GM21528 (cell line): ENCODE results near the gene ZNF511.

Experiments
- ATAC-seq: cut with Tn5 transposase; IDR thresholded peaks from one replicate; pipeline ENCODE4 v1.9.1; 2021; ENCODE audit warnings: mild to moderate bottlenecking, moderate library complexity; ENCODE audit not compliant: unreplicated experiment, low FRiP score

ZNF511 gene

DNA sequence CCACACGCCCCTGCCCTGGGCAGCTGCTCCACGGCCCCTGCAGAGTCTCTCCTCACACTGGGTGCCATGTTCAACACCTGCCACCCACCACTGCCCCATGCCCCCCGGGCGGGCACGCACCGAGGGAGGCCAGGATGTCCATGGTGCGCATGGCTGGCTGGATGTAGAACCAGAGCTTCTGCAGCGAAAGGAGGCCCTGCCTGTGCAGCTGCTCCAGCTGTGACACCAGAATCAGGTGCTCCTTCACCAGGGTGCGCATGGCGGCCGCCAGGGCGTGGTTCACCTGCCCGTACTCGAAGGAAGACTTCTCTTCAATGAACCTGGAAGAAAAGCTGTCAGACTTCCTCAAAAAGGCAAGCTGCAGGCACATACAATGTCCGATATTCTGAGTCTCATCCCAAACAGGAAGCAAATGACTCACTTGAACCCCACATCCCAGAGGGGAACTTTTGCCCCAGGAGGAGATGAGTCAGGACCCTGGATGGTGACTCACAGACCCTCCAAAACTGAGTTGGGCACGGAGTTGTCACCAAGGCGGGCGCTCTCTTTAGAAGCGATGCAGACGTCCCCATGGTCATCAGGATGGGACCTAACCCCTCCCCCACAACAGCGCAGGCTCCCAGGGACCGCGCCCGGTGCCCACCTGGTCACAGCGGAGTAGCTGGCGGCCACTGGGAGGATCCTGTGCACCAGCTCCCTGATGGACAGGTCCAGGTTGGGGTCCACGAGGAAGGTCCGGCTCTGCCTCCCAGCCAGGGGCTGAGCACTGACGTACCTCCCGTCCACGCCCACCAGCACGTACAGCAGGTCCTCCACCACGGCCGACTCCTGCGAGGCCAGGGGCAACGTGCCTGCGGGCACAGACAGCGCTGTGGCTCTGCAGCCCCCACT, 15.6 kb upstream of the ZNF511 start:
- no peak for ATAC-seq

DNA sequence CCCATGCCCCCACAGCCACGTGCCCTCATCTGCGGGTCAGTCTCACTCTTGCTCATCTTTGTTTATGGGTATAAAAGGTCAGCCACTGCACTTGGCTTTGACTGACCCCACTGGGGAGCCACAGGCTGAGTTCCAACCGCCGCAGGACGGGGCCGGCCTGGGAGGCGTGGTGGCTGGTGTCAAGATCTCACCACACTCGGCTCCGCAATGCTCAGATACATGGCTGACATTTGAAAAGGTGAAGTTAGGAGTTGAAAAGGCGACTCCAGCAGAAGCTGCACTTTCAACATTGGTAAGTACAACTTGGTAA, 14.9 kb upstream of the ZNF511 start:
- ATAC-seq: no peak

DNA sequence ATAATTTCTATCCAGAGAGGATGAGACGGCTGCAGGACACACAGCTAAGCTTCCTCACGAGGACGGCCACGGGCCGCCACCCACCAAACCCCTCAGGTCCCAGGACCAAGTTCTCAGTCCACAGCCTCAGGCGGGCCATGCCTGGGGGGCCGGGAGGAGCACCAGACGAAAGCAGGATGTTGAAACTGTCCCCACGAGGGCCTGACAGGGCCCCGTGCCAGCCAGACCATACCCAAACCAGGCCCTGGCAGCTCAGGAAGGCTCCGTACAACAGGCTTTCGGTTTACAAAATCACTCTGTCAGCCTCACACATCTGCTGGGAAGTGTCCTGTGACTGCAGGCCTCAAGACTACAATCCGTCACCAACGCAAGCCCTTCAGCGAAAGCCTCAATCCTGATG, 14.5 kb upstream of the ZNF511 start:
- no peak for ATAC-seq

DNA sequence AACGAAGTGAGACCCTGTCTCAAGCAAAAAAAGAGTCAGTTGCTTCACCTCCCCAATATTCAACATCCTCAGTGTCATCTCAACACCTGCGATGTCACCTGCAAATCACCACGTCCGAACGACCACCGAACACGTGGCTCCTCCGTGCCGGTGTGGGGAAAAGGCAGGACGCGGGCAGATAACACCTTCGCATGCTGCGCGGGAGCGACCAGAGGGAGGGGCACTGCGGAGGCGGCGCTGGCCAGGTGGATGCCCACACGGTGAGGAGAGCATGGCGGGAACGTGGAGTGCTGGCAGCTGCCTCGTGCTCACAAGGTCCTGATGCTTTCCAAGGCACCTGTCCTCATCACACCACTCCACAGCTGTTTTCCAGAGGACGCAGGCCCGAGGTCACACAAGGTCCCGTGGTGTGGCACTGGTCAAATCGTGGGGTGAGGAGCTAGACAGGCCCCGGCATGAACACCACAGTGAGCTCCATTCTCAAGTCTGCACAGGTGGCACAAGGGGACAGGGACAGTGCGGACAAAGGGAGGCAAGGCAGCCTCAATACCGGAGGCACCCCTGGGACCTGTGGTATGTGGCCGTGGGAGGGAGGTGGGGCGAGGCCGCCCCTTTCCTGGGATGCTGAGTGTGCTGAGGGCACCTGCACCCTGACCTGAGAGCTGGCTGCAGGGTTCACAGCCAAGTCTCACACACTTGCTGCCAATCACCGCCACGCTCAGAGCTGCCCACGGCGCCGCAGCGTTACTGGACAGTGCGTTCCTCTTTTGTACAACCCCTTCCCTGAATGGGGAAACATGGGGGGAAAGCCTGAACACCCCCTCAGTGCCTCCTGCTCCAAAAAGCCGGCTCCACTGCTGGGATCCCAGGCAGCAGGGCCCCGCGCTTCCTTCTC, 13.0 kb upstream of the ZNF511 start:
- ATAC-seq: no peak

DNA sequence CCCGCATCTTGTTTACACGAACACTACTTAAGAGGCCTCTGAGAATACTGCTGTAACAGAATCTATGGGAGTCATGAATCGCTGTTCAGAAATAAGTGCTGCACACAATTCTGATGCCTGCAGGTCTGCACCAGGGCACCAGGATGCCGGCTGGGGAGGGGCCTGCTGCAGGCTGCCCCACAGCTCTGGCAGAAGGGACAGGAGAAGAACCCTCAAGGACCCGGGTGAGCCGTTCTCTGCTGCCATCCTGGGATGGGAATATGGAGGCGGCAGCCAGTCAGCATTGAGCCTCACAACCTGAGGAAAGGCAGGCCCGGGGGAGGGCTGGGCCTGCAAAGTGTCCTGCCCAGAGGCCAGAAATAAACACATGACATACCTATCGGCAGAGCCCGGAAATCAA, 11.2 kb upstream of the ZNF511 start:
- no peak for ATAC-seq

DNA sequence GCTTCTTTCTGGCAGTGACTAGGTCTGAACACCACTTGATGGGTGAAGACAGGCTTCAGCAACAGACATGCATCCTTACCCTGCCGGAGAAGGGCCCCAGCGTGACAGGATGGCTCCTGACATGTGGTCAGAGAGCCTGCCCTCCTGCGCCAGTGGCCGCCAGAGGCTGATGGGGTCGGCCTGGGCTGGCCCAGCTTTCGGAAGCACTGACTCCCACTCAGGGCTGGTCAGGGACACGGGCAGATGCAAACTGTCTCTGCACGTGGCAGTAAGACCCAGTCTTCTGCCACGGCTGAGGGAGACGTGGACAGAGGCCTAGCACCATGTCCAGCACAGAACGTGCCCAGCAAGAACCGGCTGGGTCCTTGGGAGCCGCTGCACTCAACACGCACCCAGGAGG, 10.2 kb upstream of the ZNF511 start:
- no peak for ATAC-seq

DNA sequence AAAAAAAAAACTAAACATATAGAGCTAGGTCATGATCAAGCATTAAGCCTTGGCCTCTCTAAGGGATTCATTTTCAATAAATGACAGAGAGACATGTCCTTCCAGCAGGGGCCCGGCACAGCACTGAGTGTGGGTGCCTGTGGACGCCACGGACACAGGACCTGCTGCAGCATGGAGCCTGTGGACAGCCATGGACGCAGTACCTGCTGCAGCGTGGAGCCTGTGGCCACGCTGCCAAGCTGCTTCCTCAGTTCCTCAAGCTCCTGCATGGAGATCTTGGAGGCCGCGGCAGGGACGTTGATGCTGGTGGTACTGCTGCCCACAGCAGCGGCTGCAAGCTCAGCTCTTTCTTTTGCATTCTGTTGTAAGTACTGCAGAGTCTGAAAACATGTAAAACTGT, 9.5 kb upstream of the ZNF511 start:
- ATAC-seq: no peak

DNA sequence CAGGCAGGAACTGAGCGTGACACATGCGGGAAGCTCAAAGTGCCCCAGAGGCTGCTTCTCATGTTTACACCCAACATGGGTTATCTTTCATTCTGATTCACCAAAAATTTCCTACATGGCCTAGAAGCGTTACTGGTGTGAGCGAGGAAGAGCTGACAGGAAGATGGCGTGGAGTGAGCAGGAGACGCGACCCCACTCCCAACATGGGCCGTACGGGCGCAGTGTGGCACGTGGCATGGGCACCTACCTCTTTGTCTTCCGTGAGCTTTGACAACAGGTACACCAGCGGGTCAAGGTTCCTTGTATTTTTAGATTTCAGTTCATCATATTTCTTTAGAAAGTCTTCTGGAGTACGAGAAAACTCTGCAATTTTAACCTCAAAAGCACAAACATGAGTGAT, 9.0 kb upstream of the ZNF511 start:
- ATAC-seq: no peak

DNA sequence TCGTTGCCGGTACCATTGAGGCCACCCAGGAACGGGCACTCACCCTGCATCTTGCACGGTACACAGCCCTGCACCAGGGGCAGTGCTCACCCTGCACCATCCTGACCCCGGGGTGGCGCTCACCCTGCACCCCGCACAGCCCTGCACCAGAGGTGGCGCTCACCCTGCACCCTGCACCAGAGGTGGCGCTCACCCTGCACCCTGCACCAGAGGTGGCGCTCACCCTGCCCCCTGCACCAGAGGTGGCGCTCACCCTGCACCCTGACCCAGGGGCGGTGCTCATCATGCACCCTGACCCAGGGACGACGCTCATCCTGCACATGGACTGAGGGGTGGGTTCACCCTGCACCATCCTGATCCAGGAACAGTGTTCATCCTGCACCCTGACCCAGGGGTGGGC, 6.5 kb upstream of the ZNF511 start:
- no peak for ATAC-seq

DNA sequence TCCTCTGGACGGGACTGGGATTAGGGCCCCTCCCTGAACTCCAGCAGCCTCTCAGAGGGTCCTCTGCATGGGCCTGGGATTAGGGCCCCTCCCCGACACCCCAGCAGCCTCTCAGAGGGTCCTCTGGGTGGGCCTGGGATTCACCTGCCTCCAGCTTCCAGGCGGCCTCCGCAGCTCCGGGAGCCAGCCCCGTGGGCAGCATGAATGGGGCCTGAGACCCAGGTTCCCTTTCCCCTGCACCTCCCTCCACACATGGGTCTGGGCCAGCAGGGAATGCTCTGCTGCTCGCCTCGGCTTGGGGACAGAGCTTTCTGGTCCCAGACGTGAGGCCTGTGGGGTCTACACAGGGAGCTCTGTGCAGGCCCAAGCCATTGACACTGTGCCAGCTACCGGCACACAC, 5.5 kb upstream of the ZNF511 start:
- ATAC-seq: no peak

DNA sequence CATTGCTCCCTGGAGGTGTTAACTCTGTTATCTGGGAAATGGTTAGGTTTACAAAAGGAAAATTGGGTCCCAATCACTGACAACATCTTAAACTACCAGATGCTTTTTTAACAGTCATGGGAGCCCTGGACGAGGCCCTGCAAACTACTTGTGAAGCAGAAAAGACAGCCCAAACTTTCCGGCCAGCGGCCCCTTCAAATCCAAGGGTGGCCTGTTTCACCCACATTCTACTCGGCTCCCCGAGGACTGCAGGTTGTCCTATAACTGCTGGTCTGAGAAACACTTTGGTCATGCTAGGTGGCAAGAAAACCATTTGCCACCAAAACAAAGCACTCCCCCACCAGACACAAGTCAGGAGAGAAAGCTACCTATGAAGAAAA, 2.6 kb upstream of the ZNF511 start:
- ATAC-seq: no peak

DNA sequence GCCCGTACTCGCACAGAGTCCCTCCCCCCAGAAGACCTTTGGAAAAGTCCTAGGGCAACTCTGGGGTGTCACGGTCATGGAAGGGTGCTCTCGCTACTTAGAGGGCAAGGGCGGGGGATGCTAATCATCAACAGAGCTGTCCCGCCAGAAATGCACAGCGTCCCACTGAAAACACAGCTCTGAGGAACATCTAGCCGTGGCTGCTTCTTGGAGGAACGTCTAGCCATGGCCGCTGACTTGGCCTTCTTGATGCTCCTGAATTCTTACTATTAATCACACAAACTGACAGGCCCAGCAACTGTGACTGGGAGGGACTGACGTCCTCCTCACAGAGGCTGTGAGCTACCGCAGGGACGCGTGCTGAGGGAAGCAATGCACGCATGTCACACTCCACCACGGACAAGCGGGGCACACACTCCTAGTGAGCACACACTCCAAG, 1.8 kb upstream of the ZNF511 start:
- no peak for ATAC-seq

DNA sequence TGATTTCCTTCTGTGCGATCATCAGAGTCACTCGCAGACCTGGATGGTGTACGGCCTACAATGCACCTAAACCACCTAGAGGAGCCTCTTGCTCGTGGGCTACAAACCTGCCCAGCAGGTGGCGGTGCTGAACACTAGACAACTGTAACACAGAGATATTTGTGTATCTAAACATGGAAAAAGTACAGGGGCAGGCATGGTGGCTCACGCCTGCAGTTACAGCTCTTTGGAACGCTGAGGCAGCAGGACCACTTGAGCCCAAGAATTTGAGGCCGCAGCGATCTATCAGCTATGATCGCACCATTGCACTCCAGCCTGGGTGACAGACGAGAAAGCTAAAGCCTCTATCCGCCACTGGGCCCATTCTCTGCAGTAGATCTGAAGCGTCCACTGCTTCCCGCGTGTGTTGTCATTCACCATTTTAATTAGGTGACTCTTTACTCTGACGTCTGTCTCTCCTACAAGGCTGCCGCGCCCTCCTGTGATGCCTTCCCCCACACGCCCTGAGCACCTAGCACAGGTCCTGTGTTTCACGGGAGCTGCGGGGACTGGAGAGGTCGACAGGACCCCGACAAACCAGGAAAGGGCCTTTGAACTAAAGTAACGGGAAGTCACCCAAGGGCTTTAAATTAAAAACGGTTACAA, 816 bp upstream of the ZNF511 start:
- peak; percentile 39 for ATAC-seq

DNA sequence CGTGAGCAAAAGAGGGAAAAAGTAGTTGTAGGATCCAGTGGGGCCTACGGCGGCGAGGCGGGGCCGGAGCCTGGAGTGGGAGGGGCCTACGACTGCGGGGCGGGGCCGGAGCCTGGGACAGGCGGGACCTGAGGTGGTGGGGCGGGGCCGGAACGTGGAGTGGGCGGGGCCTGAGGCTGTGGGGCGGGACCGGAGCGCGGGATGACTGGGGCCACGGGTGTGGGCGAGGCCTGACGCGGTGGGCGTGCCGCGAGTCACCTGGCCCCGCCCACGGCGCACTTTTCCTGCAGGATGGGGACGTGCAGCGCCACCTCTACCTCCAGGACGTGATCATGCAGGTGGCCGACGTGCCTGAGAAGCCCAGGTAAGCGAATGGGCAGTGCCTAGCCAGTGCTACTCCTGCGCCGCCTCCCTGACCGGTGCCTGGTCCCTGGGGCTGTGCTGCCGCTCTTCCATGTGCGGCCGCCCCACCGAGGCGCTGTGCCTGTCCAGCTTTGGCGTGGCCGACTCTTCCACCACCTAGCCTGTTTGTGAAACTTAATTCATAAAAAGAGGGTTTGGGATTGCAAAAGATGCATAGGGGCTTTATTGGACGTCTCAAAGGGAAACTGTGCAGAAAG, 496 bp downstream of the ZNF511 start:
- peak; percentile 70 for ATAC-seq

DNA sequence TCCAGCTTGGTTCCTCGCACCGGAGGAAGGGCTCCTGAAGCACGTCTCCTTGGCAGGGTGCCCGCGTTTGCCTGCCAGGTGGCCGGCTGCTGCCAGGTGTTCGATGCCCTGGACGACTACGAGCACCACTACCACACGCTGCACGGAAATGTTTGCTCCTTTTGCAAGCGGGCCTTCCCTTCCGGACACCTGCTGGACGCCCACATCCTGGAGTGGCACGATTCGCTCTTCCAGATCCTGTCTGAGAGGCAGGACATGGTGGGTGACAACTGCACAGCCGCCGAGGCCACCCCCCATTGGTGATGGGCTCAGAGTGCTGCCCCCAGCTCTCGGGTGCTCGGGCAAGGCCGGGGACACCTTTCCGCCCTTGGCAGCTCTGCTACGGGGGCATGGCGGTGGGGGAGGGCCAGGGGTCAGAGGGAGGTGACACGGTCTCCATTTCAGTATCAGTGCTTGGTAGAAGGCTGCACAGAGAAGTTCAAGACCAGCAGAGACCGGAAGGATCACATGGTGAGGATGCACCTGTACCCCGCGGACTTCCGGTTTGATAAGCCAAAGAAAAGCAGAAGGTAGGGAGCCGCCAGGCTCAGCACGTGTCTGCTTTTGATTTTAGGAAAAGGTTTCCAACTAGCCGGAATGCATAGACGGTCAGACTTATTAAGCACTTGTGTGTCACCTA, 1.1 kb downstream of the ZNF511 start:
- ATAC-seq: no peak

DNA sequence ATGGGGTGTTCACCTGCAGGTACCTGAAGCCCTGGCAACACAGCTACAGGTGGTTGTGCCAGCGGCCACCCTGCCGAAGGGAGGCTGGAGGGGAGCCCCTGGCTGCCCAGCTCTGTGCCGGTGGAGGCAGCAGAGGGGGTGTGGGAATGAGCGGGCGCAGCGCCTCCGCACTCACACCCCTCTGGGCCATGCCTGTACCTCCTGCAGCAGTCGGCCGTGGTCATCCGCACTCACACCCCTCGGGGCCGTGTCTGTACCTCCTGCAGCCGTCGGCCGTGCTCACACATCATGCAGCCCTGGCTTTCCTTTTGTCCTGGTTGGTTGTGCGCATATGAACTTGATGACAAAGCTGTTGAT, 1.7 kb downstream of the ZNF511 start:
- ATAC-seq: no peak

DNA sequence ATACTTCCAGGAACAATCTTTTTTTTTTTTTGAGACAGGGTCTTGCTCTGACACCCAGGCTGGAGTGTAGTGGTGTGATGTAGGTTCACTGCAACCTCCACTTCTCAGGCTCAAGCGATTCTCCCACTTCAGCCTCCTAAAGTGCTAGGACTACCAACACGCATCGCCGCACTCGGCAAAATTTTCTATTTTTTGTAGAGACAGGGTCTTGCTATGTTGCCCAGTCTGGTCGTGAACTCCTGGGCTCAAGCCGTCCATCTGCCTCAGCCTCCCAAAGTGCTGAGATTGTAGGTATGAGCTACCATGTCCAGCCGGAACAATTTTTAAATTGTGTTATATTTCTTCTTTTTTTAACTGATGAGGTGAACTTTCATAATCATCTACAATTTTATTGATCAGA, 2.1 kb downstream of the ZNF511 start:
- ATAC-seq: no peak

DNA sequence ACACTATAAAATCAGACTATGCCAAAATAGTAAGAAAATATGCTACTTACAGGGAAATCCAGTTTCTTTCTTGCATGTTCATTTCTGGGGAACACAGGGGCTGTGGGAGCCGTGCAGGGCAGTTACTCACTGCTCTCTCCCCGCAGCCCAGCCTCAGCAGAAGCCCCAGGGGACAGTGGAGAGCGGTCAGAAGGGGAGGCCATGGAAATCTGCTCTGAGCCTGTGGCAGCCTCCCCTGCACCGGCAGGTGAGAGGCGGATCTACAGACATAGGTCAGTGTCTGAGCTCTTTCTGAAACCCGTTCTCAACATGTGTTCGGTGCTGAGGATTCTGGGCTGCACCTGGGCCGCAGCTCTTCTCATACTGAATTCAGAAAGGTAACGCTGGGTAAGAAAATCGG, 2.9 kb downstream of the ZNF511 start:
- ATAC-seq: no peak

DNA sequence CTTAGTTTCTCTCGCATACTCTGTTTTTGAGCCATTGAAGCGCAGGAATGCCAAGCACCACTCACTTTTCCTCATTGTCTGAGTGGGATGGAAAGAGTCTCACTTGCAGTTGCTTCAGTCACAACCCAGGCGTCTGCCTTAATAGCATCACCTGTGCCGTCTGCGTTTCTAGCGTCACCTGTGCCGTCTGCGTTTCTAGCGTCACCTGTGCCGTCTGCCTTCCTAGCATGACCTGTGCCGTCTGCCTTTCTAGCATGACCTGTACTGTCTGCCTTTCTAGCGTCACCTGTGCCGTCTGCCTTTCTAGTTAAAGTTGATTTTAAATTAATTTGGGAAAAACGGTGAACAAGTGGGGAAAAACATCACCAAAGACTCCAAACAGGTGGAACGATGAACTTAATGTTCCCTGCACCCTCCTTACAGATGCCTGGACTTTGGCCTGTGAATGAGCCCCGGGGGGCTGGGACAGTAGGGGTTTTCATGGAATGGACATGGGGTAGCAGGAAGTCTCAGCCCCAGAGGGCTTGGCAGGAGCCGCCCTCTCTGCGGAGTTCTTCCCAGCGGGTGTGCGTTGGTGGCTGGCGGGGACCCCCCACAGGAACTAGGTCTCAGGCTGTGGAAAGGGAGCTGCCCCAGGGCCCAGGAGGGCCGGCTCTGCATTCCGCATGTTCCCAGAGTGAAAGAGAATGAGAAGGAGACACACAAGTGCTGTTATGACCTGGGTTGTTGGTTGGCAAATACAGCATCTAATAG, 3.5 kb downstream of the ZNF511 start:
- no peak for ATAC-seq

DNA sequence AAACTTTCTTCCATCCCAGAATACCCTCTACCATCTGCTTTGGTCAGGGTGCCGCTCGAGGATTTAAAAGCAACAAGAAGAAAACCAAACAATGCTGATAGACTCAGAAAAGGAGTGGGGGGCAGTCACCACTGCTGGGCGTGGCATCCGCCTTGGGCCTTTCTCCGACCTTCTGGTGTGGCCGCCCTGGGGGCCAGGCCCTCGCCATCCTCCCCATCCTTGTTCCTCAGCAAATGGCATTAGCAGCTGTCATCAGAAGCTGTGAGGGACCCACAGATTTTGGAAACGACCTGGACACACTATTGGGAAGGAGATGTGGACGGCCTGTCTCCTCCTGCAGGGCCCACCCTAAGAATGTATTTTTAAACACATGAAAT, 4.0 kb downstream of the ZNF511 start:
- ATAC-seq: no peak
